ENCODE results near the gene BRINP3. TPM values are rescaled to one million over a fixed set of nuclear protein-coding genes. Genes with fewer than 3 reads are reported as not detected.

The BRINP3 gene
- total and polyA plus RNA-seq, 12 donors = 0.08 to 1.7 (median 0.30) TPM; not detected in 5

- no peak overlapping the region for H3K4me3 ChIP-seq
- peaks cover 0 to 55% (median 45%) of the 10 kb centered on the region in 7 donors for H3K27me3 ChIP-seq
- no peaks in the 10 kb centered on the region for H3K9me3 ChIP-seq
- DNase-seq (no peak), ATAC-seq (no peak)
- no peaks in the 10 kb centered on the region for H3K36me3 ChIP-seq
- TF ChIP-seq CTCF (IDR thresholded peaks at IDR 0.05) = no peak
- intact Hi-C loops (cut with DNase I) = no loop called here
- peaks cover 0 to 12% (median 0%) of the 10 kb centered on the region in 9 donors for H3K4me1 ChIP-seq
- H3K27ac ChIP-seq = no peak overlapping the region
- WGBS, 2 donors = 34 to 40% methylated on average over 4 of the region's 4 CpGs
Observed at GRCh38 chr1:190479516-190479915, 1.9 kb upstream of the BRINP3 start.

- H3K36me3 ChIP-seq = no peaks in the 10 kb centered on the region
- intact Hi-C loops (cut with DNase I) = no loop called here
- peak overlapping the region in 8 of 10 donors; percentile 19 to 38 (median 31) for H3K4me3 ChIP-seq
- no peak for DNase-seq
- no peak overlapping the region for H3K27ac ChIP-seq
- no peak for TF ChIP-seq CTCF (IDR thresholded peaks at IDR 0.05)
- H3K4me1 ChIP-seq = peaks cover 0 to 12% (median 0%) of the 10 kb centered on the region in 9 donors
- ATAC-seq = no peak
- WGBS, 2 donors = 9% methylated on average over 4 of the region's 4 CpGs
- H3K27me3 ChIP-seq = peaks cover 0 to 60% (median 47%) of the 10 kb centered on the region in 7 donors
- no peaks in the 10 kb centered on the region for H3K9me3 ChIP-seq
Observed at GRCh38 chr1:190479050-190479397, 1.4 kb upstream of the BRINP3 start.

GRCh38 chr1:190478149-190479049 is 735 bp upstream of the BRINP3 start:
- no peaks in the 10 kb centered on the region for H3K9me3 ChIP-seq
- DNase-seq = no peak
- no peak overlapping the region for H3K27ac ChIP-seq
- TF ChIP-seq CTCF (IDR thresholded peaks at IDR 0.05) = no peak
- peaks cover 0 to 66% (median 47%) of the 10 kb centered on the region in 7 donors for H3K27me3 ChIP-seq
- peak in 1 of 8 donors; percentile 33 for ATAC-seq
- H3K36me3 ChIP-seq = no peaks in the 10 kb centered on the region
- peak overlapping the region in 8 of 10 donors; percentile 19 to 38 (median 31) for H3K4me3 ChIP-seq
- peaks cover 0 to 12% (median 0%) of the 10 kb centered on the region in 9 donors for H3K4me1 ChIP-seq
- WGBS, 2 donors = 1% methylated on average over 42 of the region's 42 CpGs
- intact Hi-C loops (cut with DNase I) = no loop called here

GRCh38 chr1:190476806-190477205 is 858 bp downstream of the BRINP3 start:
- WGBS, 2 donors = 35 to 50% methylated on average over 5 of the region's 5 CpGs

More at GRCh38 chr1:190476806-190477205, 858 bp downstream of the BRINP3 start:
- ATAC-seq (no peak), DNase-seq (no peak)
- H3K9me3 ChIP-seq = no peaks in the 10 kb centered on the region
- no peak for TF ChIP-seq CTCF (IDR thresholded peaks at IDR 0.05)
- H3K27me3 ChIP-seq = peaks cover 0 to 70% (median 47%) of the 10 kb centered on the region in 7 donors
- no peak overlapping the region for H3K4me3 ChIP-seq
- H3K36me3 ChIP-seq = no peaks in the 10 kb centered on the region
- intact Hi-C loops (cut with DNase I) = no loop called here
- no peak overlapping the region for H3K27ac ChIP-seq
- peaks cover 0 to 12% (median 0%) of the 10 kb centered on the region in 9 donors for H3K4me1 ChIP-seq
